Liver (tissue), 9 donors: ENCODE data around the gene P2RY14. TPM values are rescaled to one million over a fixed set of nuclear protein-coding genes. Genes with fewer than 3 reads are reported as not detected.

Experiments used
- DNase-seq: peaks from one replicate; pipeline ENCODE4 v3.0.0-alpha.2; 2017; ENCODE audit warnings: low spot score
- H3K27ac ChIP-seq, 2 donors: one replicate each; pipeline ENCODE4 v1.7.0; 2013; ENCODE audit warnings: inconsistent platforms in 2 of 2, low read length in 2 of 2, control low read depth in 1 of 2, low read depth in 1 of 2, mild to moderate bottlenecking in 1 of 2
- H3K27me3 ChIP-seq, 4 donors: one replicate each; pipeline versions ENCODE4 v1.6.1 to v1.7.0; 2013; ENCODE audit warnings: low read length in 3 of 4, inconsistent platforms in 1 of 4, mild to moderate bottlenecking in 1 of 4, moderate library complexity in 1 of 4; ENCODE audit not compliant: control insufficient read depth in 4 of 4, insufficient read depth in 4 of 4
- H3K36me3 ChIP-seq, 4 donors: one replicate each; pipeline versions ENCODE4 v1.6.1 to v1.7.0; 2013; ENCODE audit warnings: low read length in 3 of 4, mild to moderate bottlenecking in 3 of 4, low read depth in 1 of 4, moderate library complexity in 1 of 4; ENCODE audit not compliant: control insufficient read depth in 4 of 4, insufficient read depth in 3 of 4
- H3K4me1 ChIP-seq, 4 donors: one replicate each; pipeline versions ENCODE4 v1.6.1 to v1.7.0; 2013; ENCODE audit warnings: low read length in 3 of 4, mild to moderate bottlenecking in 3 of 4, moderate library complexity in 1 of 4; ENCODE audit not compliant: control insufficient read depth in 4 of 4, insufficient read depth in 4 of 4
- H3K4me3 ChIP-seq, 3 donors: one replicate each; pipeline versions ENCODE4 v1.6.1 to v1.7.0; 2013; ENCODE audit warnings: low read length in 3 of 3, control low read depth in 1 of 3, low read depth in 1 of 3, mild to moderate bottlenecking in 1 of 3
- H3K9ac ChIP-seq, 2 donors: one replicate each; pipeline ENCODE4 v1.7.0; 2013; ENCODE audit warnings: low read length in 2 of 2, mild to moderate bottlenecking in 2 of 2, moderate library complexity in 2 of 2, control low read depth in 1 of 2, low read depth in 1 of 2
- H3K9me3 ChIP-seq, 4 donors: one replicate each; pipeline versions ENCODE4 v1.6.1 to v1.7.0; 2013; ENCODE audit warnings: low read length in 3 of 4; ENCODE audit not compliant: control insufficient read depth in 4 of 4
- ATF3 ChIP-seq: IDR thresholded peaks from 2 replicates; pipeline ENCODE4 v1.6.1; 2016; ENCODE audit warnings: antibody characterized with exemption
- CTCF ChIP-seq: fragments of 150-350 bp; IDR thresholded peaks from 2 replicates; pipeline ENCODE4 v1.5.1; 2017; ENCODE audit warnings: improper control_type of control experiment, low read depth, low read length; ENCODE audit not compliant: missing input control
- EGR1 ChIP-seq, 2 donors: IDR thresholded peaks; 2 replicates each; pipeline ENCODE4 v1.6.1; 2016 to 2018; ENCODE audit warnings: antibody characterized with exemption in 2 of 2, low read depth in 2 of 2
- FOXA1 ChIP-seq: IDR thresholded peaks from 2 replicates; pipeline ENCODE4 v1.6.1; 2016; ENCODE audit warnings: antibody characterized with exemption
- FOXA2 ChIP-seq: IDR thresholded peaks from 2 replicates; pipeline ENCODE4 v1.6.1; 2016; ENCODE audit warnings: antibody characterized with exemption
- GABPA ChIP-seq, 2 donors: IDR thresholded peaks in 1 of 2; conservative IDR thresholded peaks in 1 of 2; 2 replicates each; pipeline ENCODE4 v1.6.1; 2016; ENCODE audit warnings: antibody characterized with exemption in 2 of 2, mild to moderate bottlenecking in 1 of 2, moderate library complexity in 1 of 2
- HNF4A ChIP-seq, 2 donors: conservative IDR thresholded peaks; 2 replicates each; pipeline ENCODE4 v1.6.1; 2016; ENCODE audit warnings: antibody characterized with exemption in 2 of 2, mild to moderate bottlenecking in 2 of 2
- HNF4G ChIP-seq: IDR thresholded peaks from 2 replicates; pipeline ENCODE4 v1.6.1; 2016; ENCODE audit warnings: antibody characterized with exemption
- JUND ChIP-seq, 2 donors: IDR thresholded peaks; 2 replicates each; pipeline ENCODE4 v1.6.1; 2016; ENCODE audit warnings: antibody characterized with exemption in 2 of 2
- MAX ChIP-seq: IDR thresholded peaks from 2 replicates; pipeline ENCODE4 v1.6.1; 2016; ENCODE audit warnings: antibody characterized with exemption
- NR2F2 ChIP-seq: IDR thresholded peaks from 2 replicates; pipeline ENCODE4 v1.6.1; 2016; ENCODE audit warnings: antibody characterized with exemption
- RAD21 ChIP-seq, 2 donors: IDR thresholded peaks; 2 replicates each; pipeline ENCODE4 v1.6.1; 2016; ENCODE audit warnings: antibody characterized with exemption in 2 of 2, mild to moderate bottlenecking in 2 of 2
- REST ChIP-seq: IDR thresholded peaks from 2 replicates; pipeline ENCODE4 v1.6.1; 2016; ENCODE audit warnings: antibody characterized with exemption, mild to moderate bottlenecking
- RXRA ChIP-seq, 2 donors: IDR thresholded peaks; 2 replicates each; pipeline ENCODE4 v1.6.1; 2017 to 2018; ENCODE audit warnings: antibody characterized with exemption in 2 of 2, mild to moderate bottlenecking in 1 of 2
- SP1 ChIP-seq: IDR thresholded peaks from 2 replicates; pipeline ENCODE4 v1.6.1; 2018; ENCODE audit warnings: antibody characterized with exemption, mild to moderate bottlenecking
- TAF1 ChIP-seq: conservative IDR thresholded peaks from 2 replicates; pipeline ENCODE4 v1.6.1; 2016; ENCODE audit warnings: antibody characterized with exemption, mild to moderate bottlenecking
- YY1 ChIP-seq: IDR thresholded peaks from 2 replicates; pipeline ENCODE4 v1.6.1; 2016; ENCODE audit warnings: antibody characterized with exemption, mild to moderate bottlenecking
- ZBTB33 ChIP-seq: IDR thresholded peaks from 2 replicates; pipeline ENCODE4 v1.6.1; 2016; ENCODE audit warnings: antibody characterized with exemption
- WGBS: extraction: QIAGEN DNeasy Blood & Tissue Kit; methylation state at CpG from one replicate; pipeline ENCODE4 v1.1.7; 2013; 5-methylcytosine and 5-hydroxymethylcytosine counted together
- polyA plus RNA-seq, 2 donors: library from polyadenylated mRNA; stranded (reverse) in 1 of 2; unstranded in 1 of 2; fragments of 200-250 nt in 1 of 2; fragments of >200 nt in 1 of 2; fragmentation: Nextera tagmentation in 1 of 2; extraction: Ambion mirVana in 1 of 2; gene quantifications; one replicate each; pipeline versions ENCODE4 v1.2.1 to v1.2.3, GENCODE V29; 2013 to 2015
- total RNA-seq, 2 donors: library from RNA; depleted of rRNA; stranded (reverse); fragments of >200 nt; gene quantifications; one replicate each; pipeline ENCODE4 v1.2.3, GENCODE V29; 2014
- donor health status: healthy.
- donor health status: healthy.
- donor health status: healthy.
- donor health status: healthy.
- donor health status: healthy.

P2RY14 gene
- total and polyA plus RNA-seq, 4 donors: 0.10 to 0.37 (median 0.22) TPM

- TF ChIP-seq CTCF: no peak
- no peak overlapping the region for H3K9ac ChIP-seq
These were observed 102.4 kb downstream of the P2RY14 start for GRCh38 chr3:151175952-151176351.

GRCh38 chr3:151174351-151174750, 104.0 kb downstream of the P2RY14 start:
- WGBS: 54% methylated on average over 2 of the region's 2 CpGs
- TF ChIP-seq TAF1 (no peak), RAD21 (IDR thresholded peaks at IDR 0.05) (no peak), MAX (no peak), GABPA (IDR thresholded peaks at IDR 0.05 in 1 of 2, conservative IDR thresholded peaks at IDR 0.05 in 1 of 2) (no peak), FOXA1 (no peak), SP1 (no peak), HNF4A (conservative IDR thresholded peaks at IDR 0.05) (no peak), YY1 (no peak), HNF4G (no peak), NR2F2 (no peak), REST (no peak), EGR1 (IDR thresholded peaks at IDR 0.05; ENCODE audit: low read depth in 2 of 2) (no peak), FOXA2 (no peak), RXRA (IDR thresholded peaks at IDR 0.05) (no peak), JUND (IDR thresholded peaks at IDR 0.05) (no peak), CTCF (no peak), ZBTB33 (no peak), ATF3 (no peak)
- H3K9me3 ChIP-seq: no peaks in the 10 kb centered on the region
- H3K9ac ChIP-seq: no peak overlapping the region
- peaks cover 0 to 11% (median 4%) of the 10 kb centered on the region in 4 donors for H3K4me1 ChIP-seq
- no peak overlapping the region for H3K27ac ChIP-seq
- DNase-seq: no peak
- H3K27me3 ChIP-seq: no peaks in the 10 kb centered on the region
- no peak overlapping the region for H3K4me3 ChIP-seq
- H3K36me3 ChIP-seq: no peaks in the 10 kb centered on the region

More at GRCh38 chr3:151175952-151176351, 102.4 kb downstream of the P2RY14 start:
- WGBS: 76% methylated on average over 2 of the region's 2 CpGs
- peaks cover 0 to 11% (median 4%) of the 10 kb centered on the region in 4 donors for H3K4me1 ChIP-seq
- DNase-seq: no peak
- H3K27me3 ChIP-seq: no peaks in the 10 kb centered on the region
- H3K9me3 ChIP-seq: no peaks in the 10 kb centered on the region
- H3K36me3 ChIP-seq: no peaks in the 10 kb centered on the region
- no peak overlapping the region for H3K27ac ChIP-seq
- no peak overlapping the region for H3K4me3 ChIP-seq
